WERI-Rb-1 (cell line): ENCODE data around the gene KLF4.

Experiments used
- DNase-seq: peaks from one replicate; pipeline ENCODE4 v3.0.0-alpha.2; 2020
- H3K27ac ChIP-seq: fragments of 250-450 bp; sonication (Bioruptor Pico); 2 replicates; pipeline ENCODE4 v1.5.1; 2020; ENCODE audit warnings: mild to moderate bottlenecking, moderate library complexity
- H3K27me3 ChIP-seq: fragments of 250-450 bp; sonication (Bioruptor Pico); 2 replicates; pipeline ENCODE4 v1.5.1; 2021; ENCODE audit warnings: mild to moderate bottlenecking, low read depth, moderate library complexity; ENCODE audit not compliant: insufficient read depth, severe bottlenecking
- H3K36me3 ChIP-seq: fragments of 250-450 bp; sonication (Bioruptor Pico); 2 replicates; pipeline ENCODE4 v1.5.1; 2020; ENCODE audit warnings: mild to moderate bottlenecking, moderate library complexity
- H3K4me3 ChIP-seq: 2 replicates; pipeline ENCODE4 v1.5.1; 2011; ENCODE audit warnings: low read depth, mild to moderate bottlenecking, control low read depth, low read length
- H3K9me3 ChIP-seq: fragments of 250-450 bp; sonication (Bioruptor Pico); 2 replicates; pipeline ENCODE4 v1.5.1; 2021; ENCODE audit warnings: mild to moderate bottlenecking, moderate library complexity; ENCODE audit not compliant: severe bottlenecking
- CTCF ChIP-seq: IDR thresholded peaks from 2 replicates; pipeline ENCODE4 v1.5.1; 2011; ENCODE audit warnings: low read depth, mild to moderate bottlenecking, control low read depth, inconsistent platforms, low read length

KLF4 gene

GRCh38 chr9:107484117-107484723, 5.3 kb downstream of the KLF4 start:
- no peak overlapping the region for H3K4me3 ChIP-seq
- DNase-seq, result peak; percentile 46
- peak; percentile 56 for TF ChIP-seq CTCF
- H3K27ac ChIP-seq, result no peak overlapping the region
- peaks cover 25% of the 10 kb centered on the region for H3K27me3 ChIP-seq
- no peaks in the 10 kb centered on the region; the same call in 1 of the 2 replicates for H3K36me3 ChIP-seq
- H3K9me3 ChIP-seq, result no peaks in the 10 kb centered on the region

GRCh38 chr9:107483666-107484065, 5.9 kb downstream of the KLF4 start:
- DNase-seq, result no peak
- TF ChIP-seq CTCF, result no peak
- H3K27ac ChIP-seq, result no peak overlapping the region
- H3K4me3 ChIP-seq, result no peak overlapping the region
- H3K36me3 ChIP-seq, result no peaks in the 10 kb centered on the region; the same call in 1 of the 2 replicates
- H3K9me3 ChIP-seq, result no peaks in the 10 kb centered on the region
- H3K27me3 ChIP-seq, result peaks cover 19% of the 10 kb centered on the region

GRCh38 chr9:107481035-107481434, 8.5 kb downstream of the KLF4 start:
- H3K36me3 ChIP-seq, result no peaks in the 10 kb centered on the region
- TF ChIP-seq CTCF, result no peak
- DNase-seq, result no peak
- H3K9me3 ChIP-seq, result no peaks in the 10 kb centered on the region
- no peaks in the 10 kb centered on the region for H3K27me3 ChIP-seq
- H3K4me3 ChIP-seq, result no peak overlapping the region
- no peak overlapping the region for H3K27ac ChIP-seq

- no peak for DNase-seq
- Histone ChIP-seq H3K27ac (no peak overlapping the region), H3K36me3 (no peaks in the 10 kb centered on the region), H3K9me3 (no peaks in the 10 kb centered on the region), H3K4me3 (no peak overlapping the region), H3K27me3 (no peaks in the 10 kb centered on the region)
- no peak for TF ChIP-seq CTCF
Measured at GRCh38 chr9:107480386-107480789, 9.2 kb downstream of the KLF4 start.

- Histone ChIP-seq H3K4me3 (no peak overlapping the region), H3K36me3 (no peaks in the 10 kb centered on the region), H3K27me3 (no peaks in the 10 kb centered on the region), H3K27ac (no peak overlapping the region), H3K9me3 (no peaks in the 10 kb centered on the region)
- DNase-seq, result no peak
- no peak for TF ChIP-seq CTCF
Measured at GRCh38 chr9:107478805-107479204, 10.8 kb downstream of the KLF4 start.

GRCh38 chr9:107474124-107474523, 15.4 kb downstream of the KLF4 start:
- no peak overlapping the region for H3K4me3 ChIP-seq
- no peaks in the 10 kb centered on the region for H3K27me3 ChIP-seq
- DNase-seq, result no peak
- no peaks in the 10 kb centered on the region for H3K36me3 ChIP-seq
- no peaks in the 10 kb centered on the region for H3K9me3 ChIP-seq
- TF ChIP-seq CTCF, result no peak
- no peak overlapping the region for H3K27ac ChIP-seq
